Right lobe of liver (tissue), 6 donors: ENCODE data around the gene PEPD. TPM values are rescaled to one million over a fixed set of nuclear protein-coding genes. Genes with fewer than 3 reads are reported as not detected.

Experiments used
- ATAC-seq, 4 donors: fragments of 200-7000 bp; cut with Tn5 transposase; one replicate each; pipeline ENCODE4 v1.9.1; 2020; ENCODE audit warnings: mild to moderate bottlenecking in 4 of 4, moderate library complexity in 4 of 4
- DNase-seq, 3 donors: peaks; one replicate each; pipeline ENCODE4 v3.0.0-alpha.2; 2020
- H3K27ac ChIP-seq, 3 donors: fragments of 200-600 bp; one replicate each; pipeline ENCODE4 v1.8.0; 2022
- H3K27me3 ChIP-seq, 2 donors: fragments of 200-600 bp; one replicate each; pipeline ENCODE4 v1.8.0; 2022
- H3K36me3 ChIP-seq, 4 donors: fragments of 200-600 bp; sonication (generic) in 1 of 4; one replicate each; pipeline versions ENCODE4 v1.5.1 to v1.8.0; 2017 to 2022; ENCODE audit warnings: control low read depth in 1 of 4
- H3K4me1 ChIP-seq, 4 donors: fragments of 200-600 bp; sonication (generic) in 1 of 4; one replicate each; pipeline versions ENCODE4 v1.5.1 to v1.8.0; 2017 to 2022; ENCODE audit warnings: control low read depth in 1 of 4
- H3K4me3 ChIP-seq, 3 donors: fragments of 200-600 bp; one replicate each; pipeline ENCODE4 v1.8.0; 2022
- H3K9me3 ChIP-seq, 4 donors: fragments of 200-600 bp; sonication (generic) in 1 of 4; one replicate each; pipeline versions ENCODE4 v1.5.1 to v1.8.0; 2017 to 2022; ENCODE audit warnings: control low read depth in 1 of 4
- CTCF ChIP-seq, 4 donors: fragments of 200-600 bp in 3 of 4; fragments of 450-650 bp in 1 of 4; IDR thresholded peaks; one replicate each; pipeline versions ENCODE4 v1.5.1 to v1.8.0; 2016 to 2022; ENCODE audit warnings: antibody characterized with exemption in 4 of 4, mild to moderate bottlenecking in 2 of 4
- POLR2A ChIP-seq: fragments of 450-650 bp; IDR thresholded peaks from one replicate; pipeline ENCODE4 v1.6.1; 2017; ENCODE audit warnings: antibody characterized with exemption, mild to moderate bottlenecking
- WGBS: methylation state at CpG from one replicate; pipeline ENCODE4 v1.1.6; 2018; ENCODE audit warnings: low coverage, low lambda C conversion rate; ENCODE audit not compliant: insufficient coverage; ENCODE audit errors: missing lambda C conversion rate; 5-methylcytosine and 5-hydroxymethylcytosine counted together
- intact Hi-C, 2 donors: fragments of 100-400 bp; cut with DNase I; formaldehyde crosslinking; loops; one replicate each; pipeline versions ENCODE4 v1.11.2 to v1.14.1; 2022
- total RNA-seq, 6 experiments: library from RNA; depleted of rRNA in 2 of 6; stranded (reverse); fragments of >200 nt in 2 of 6; fragmentation: NEBNext Ultra II Directional in 3 of 6; extraction: Animal tissue kit (Norgen Biotek cat#: 25700) in 3 of 6; gene quantifications; one replicate each; pipeline versions ENCODE4 v1.1.0 to v1.2.4, GENCODE V29; 2016 to 2023
- donor health status: DM: no; HTN: yes; CAD: no.
- donor health status: DM: no; HTN: no; CAD: no.
- donor health status: DM: no; HTN: no; CAD: no.
- donor health status: DM: no; HTN: yes; CAD: no.
- donor health status: DM: no; HTN: yes; CAD: no.

PEPD gene
- total RNA-seq, 6 experiments from 2014 or later = 121 to 261 (median 167) TPM

- intact Hi-C loops = no loop called here
- H3K4me1 ChIP-seq = no peaks in the 10 kb centered on the region
- TF ChIP-seq CTCF (IDR thresholded peaks at IDR 0.05) = no peak
- no peak for TF ChIP-seq POLR2A
- no peaks in the 10 kb centered on the region for H3K27me3 ChIP-seq
- no peaks in the 10 kb centered on the region for H3K9me3 ChIP-seq
- peaks cover 0 to 22% (median 2%) of the 10 kb centered on the region in 4 donors for H3K36me3 ChIP-seq
- peak in 1 of 3 donors; percentile 45 for DNase-seq
- ATAC-seq = no peak
- H3K4me3 ChIP-seq = no peak overlapping the region
- H3K27ac ChIP-seq = no peak overlapping the region
- 100% methylated on average over 2 of the region's 8 CpGs for WGBS
These were observed 32.8 kb downstream of the PEPD start for GRCh38 chr19:33488826-33489225.

- Histone ChIP-seq H3K36me3 (peaks cover 0 to 22% (median 2%) of the 10 kb centered on the region in 4 donors), H3K4me1 (no peaks in the 10 kb centered on the region), H3K27ac (no peak overlapping the region), H3K9me3 (no peaks in the 10 kb centered on the region), H3K27me3 (no peaks in the 10 kb centered on the region), H3K4me3 (no peak overlapping the region)
- WGBS = 87% methylated on average over 3 of the region's 16 CpGs
- no peak for TF ChIP-seq POLR2A
- TF ChIP-seq CTCF (IDR thresholded peaks at IDR 0.05) = no peak
- DNase-seq = peak in 2 of 3 donors; percentile 31 to 35
- intact Hi-C loops = no loop called here
- ATAC-seq = no peak
These were observed 33.4 kb downstream of the PEPD start for GRCh38 chr19:33487901-33488800.

GRCh38 chr19:33486936-33487811, 34.4 kb downstream of the PEPD start:
- Histone ChIP-seq H3K9me3 (no peaks in the 10 kb centered on the region), H3K4me1 (no peaks in the 10 kb centered on the region), H3K27ac (no peak overlapping the region), H3K36me3 (peaks cover 0 to 22% (median 2%) of the 10 kb centered on the region in 4 donors), H3K27me3 (no peaks in the 10 kb centered on the region), H3K4me3 (no peak overlapping the region)
- TF ChIP-seq POLR2A (no peak), CTCF (IDR thresholded peaks at IDR 0.05) (no peak)
- intact Hi-C loops = no loop called here
- DNase-seq (peak in 2 of 3 donors; percentile 34 to 37), ATAC-seq (peak in 2 of 4 donors; percentile 10 to 16)
- WGBS = 94% methylated on average over 6 of the region's 23 CpGs

- 73% methylated on average over 3 of the region's 8 CpGs for WGBS
- DNase-seq = peak in 2 of 3 donors; percentile 30 to 39
- no peak overlapping the region for H3K27ac ChIP-seq
- H3K27me3 ChIP-seq = no peaks in the 10 kb centered on the region
- H3K4me1 ChIP-seq = no peaks in the 10 kb centered on the region
- H3K4me3 ChIP-seq = no peak overlapping the region
- TF ChIP-seq CTCF (IDR thresholded peaks at IDR 0.05) = no peak
- no peak for TF ChIP-seq POLR2A
- intact Hi-C loops = no loop called here
- ATAC-seq = peak in 1 of 4 donors; percentile 6
- peaks cover 0 to 22% (median 2%) of the 10 kb centered on the region in 4 donors for H3K36me3 ChIP-seq
- no peaks in the 10 kb centered on the region for H3K9me3 ChIP-seq
These were observed 35.2 kb downstream of the PEPD start for GRCh38 chr19:33486407-33486806.
